Activated CD4-positive, alpha-beta T cell treated with anti-CD3 and anti-CD28 coated beads, Interleukin-2, amount 50 U/mL, for 1 hour (primary cell): ENCODE measurements around the gene VEGFB.
A peak's percentile ranks its signal among the peaks of the same experiment; 100 is the strongest.

Experiments used
- DNase-seq: peaks from one replicate; pipeline ENCODE4 v3.0.0-alpha.2; 2020

Gene VEGFB

DNA sequence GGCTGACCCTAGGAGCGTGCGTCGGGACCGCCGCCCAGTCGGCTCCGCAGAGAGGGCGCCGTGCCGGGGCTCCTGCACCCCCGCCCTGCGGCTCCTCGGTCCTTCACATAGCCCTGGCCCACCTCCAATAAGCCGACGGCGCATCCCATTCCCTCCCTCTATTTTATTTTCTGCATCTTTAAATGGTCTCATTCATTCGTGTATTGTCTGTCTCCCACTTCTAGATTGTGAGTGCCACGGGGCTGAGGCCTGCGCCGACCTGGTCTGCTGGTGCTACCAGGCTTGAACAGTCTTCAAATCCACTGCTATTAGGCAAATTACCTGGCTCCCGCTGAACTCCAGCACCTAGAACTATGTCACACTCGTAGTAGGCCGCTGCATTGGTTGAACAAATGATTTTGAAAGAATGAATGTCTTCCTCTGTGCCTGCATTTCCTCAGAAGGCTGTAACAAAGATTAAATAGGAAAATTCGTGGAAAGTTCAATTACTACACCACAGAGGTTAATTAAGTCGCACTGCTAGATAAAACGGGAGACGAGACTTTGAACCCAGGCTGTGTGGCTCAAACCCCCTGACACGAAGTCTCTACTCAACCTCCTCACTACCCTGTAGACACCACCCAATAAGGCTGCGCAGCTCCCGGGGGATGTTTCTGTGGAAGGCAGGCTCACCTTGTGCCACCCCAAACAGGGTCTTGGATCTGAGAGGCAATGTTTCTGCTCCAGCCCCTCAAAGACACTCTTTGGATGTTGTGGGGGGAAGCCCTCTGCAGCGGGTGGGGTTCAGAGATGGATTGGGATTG lies 13.5 kb downstream of the VEGFB start:
- DNase-seq, result no peak

DNA sequence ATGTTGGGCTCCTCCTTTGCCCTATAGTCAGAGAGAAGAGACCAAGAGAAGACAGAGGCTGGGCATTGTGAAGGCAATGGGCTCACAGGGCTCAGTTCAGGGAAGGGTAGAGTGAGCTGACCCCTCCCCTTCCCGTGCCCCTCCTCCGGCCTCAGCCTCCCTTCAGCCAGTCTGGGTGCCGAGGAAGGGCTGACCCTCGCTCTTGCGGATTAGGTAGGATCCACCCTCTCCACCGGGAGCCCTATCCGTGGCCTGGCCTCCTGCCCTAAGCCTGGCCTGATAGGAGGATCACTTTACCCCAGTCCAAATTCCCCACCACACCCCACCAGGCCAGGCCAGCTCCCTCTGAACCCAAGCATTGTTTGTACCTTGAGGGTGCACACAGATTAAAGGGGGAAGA lies 14.2 kb downstream of the VEGFB start:
- DNase-seq, result no peak

DNA sequence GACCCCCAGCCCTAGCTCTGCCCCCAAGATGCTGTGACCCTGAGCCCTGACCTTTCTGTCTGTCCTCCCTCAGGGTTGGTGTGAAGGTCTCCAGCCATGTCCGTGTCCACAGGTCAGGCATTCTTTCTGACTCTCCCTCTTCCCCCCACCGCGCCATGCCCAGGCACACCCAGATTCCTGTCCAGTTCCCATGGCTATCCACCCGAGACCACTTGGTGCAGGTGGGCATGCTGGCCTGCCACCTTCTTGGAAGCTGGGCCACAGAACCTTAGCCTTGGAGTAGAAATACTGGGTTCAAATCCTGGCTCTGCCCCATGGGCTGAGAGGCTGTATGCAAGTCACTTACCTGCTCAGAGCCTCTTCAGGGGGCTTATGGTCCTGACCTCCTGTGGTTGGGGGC lies 14.7 kb downstream of the VEGFB start:
- no peak for DNase-seq

DNA sequence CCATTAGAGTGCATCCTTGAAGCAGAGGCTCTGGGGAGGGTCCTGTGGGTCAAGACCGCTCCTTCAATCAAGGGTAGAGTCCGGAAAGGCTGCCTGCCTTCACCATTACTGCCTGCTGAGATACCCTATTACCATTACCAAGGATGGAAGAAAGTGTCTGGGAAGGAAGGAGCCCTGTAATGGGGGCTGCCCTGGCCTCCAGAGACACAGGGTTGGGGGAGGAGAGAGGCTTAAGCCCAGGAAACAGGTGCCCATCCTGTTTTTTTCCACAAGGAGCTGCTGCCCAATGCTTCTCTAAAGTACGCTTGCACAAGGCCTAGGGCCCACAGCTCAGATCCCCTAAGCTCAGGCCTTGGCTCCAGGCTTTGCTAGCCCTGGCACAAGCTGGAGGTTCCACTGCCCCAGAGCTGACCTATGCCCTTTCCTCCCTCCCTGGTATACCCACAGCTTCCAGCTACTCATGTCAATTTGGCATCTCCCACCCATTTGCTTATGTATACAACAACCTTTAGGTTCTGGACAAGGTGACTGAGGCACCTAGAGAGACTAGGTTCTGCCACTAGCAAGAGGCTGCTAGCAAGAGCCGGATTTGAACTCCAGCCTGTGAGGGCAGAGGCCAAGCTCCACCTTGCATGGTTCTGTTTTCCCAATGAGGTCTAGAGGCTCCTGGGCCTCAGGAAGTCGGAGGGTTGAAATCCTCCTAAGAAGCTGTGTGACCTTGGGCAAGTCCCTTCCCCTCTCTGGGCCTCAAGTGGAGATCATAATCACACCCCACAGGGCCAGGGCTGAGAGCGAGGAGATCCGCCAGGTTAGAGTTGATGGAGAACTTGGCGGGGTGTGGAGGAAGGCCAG lies 15.4 kb downstream of the VEGFB start:
- DNase-seq, result no peak

DNA sequence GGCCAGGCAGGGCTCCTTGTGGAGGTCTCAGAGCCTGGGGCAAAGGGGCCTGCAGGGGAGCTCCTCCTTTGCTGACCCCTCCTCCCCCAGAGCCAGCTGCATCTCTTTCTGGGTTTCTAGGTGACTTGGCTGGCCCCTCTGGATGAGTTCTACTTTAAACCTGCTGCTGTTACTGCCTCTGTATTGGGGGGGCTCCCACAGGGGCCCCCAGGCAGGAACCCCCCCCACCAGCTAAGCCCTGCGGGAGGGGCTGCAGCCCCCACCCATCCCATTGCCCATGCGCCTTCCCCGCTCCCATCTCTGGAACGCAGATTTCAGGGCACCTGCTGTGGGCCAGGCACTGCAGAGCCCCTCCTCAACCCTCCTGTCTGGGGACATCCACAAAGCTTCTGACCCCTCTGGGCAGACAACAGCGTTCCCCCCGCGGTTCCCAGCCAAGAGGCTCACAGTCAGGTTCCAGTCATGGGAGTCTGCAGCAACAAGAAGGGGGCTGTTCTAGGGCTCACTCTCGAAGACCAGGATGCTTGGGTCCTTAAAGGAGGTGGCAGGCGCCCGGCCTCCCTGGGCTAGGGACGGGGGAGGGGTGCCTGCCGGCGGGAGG lies 16.1 kb downstream of the VEGFB start:
- DNase-seq, result no peak

DNA sequence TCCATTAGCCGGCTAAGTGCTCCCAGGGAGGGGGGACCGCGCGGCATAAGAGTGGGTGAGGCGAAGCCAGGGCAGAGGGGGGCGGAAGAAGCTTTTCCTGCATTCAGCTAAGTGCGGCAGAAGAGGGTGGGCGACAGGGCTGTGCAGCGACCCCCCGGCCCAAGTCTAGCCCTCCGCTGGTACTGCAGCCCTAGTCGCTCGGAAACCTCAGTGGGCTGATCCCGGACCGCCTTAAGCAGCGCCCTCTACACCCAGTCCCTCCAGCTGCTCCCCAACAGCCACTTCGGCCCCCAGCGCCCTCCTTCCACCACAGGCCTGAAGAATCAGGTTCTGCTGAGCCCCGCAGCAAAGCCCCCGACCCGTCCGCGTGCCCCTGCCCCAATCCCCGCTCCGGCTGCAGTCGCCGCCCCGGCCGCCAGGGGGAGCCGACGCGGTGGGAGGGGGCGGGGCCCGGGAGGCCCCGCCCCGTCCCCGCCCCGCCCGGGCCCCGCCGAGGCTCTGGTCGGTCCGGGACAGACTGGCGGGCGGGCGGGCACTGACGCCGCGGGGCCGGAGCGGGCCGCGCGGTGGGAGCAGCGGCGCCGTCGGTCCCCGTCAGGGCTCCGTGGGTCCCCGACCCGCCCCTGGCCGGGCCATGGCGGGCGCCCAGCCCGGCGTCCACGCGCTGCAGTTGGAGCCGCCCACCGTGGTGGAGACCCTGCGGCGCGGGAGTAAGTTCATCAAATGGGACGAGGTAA lies 16.8 kb downstream of the VEGFB start, which contains the start of gene PLCB3:
TSS of gene PLCB3 (plus strand) at position 515 of the 737 bp plus-strand sequence. CDS start at position 635, 120 bp downstream.
- DNase-seq, result peak; percentile 62

DNA sequence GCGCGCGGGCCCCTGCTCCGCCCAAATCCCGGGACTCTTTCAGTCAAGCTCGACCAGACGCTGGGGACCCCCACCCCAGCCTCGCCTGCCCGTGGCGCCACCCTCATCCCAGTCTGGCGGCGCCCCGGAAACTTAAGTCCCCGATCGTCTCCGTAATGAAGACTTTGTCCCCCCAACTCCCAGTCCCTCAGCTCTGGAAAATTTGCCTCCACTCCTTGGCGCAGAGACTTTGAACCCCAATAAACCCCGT lies 17.3 kb downstream of the VEGFB start:
- DNase-seq, result no peak

DNA sequence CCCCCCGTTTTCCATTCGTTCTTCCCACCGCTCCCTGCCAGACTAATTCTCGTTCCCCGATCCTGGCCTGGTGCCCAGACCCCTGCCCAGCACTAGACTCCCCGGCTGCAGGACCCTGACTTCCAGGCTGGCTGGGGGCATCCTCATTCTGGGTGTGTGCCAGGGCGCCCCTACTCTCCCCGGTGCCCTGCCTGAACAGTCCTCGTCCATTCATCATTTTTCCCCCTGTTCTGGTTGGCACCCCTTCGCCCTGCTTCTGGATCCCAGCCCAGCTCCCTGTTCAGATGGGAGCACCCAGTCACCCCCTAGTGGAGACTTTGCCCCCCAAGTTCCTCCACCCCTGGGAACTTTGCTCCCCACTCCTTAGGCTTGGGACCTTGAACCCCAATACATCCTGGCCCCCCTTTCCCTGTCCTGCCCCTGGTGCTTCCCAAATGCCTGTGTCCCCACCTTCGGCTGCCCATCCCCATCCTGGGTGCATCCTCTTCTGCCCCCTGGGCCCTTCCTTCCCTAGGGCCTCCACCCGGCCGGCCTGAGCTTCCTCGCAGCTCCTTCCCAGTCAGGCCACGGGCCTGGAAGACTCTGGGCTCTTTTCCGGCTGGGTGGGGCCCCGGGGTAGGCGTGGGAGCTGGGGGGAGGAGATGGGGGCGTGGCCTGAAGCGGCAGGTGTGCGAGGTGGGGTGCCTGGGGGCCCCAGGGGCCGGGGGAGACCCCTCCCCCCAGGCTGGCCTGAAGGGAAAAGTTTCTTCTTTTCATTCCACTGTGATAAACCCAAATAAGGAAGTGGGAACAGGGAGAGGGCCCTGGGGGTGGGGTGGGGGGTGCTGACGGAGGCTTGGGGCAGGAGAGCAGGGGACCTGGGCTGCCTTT lies 17.9 kb downstream of the VEGFB start:
- no peak for DNase-seq

DNA sequence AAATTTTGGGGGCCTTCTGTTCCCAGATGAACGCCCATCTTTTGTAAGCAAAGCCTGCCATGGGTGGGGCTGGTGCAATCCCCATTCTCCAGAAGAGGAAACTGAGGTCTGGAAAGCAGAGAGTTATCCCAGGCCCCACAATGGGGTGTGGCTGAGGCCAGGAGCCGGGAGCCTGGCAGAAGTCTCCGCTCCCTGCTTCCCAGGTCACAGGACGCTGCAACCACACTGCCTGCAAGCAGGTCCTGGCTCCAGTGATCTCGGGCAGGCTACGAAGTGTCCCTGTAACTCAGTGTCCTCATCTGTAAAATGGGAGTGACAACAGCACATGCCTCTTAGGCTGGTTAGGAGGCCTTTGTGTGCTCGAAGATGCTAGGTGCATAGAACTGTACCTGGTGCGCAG lies 18.7 kb downstream of the VEGFB start:
- no peak for DNase-seq

DNA sequence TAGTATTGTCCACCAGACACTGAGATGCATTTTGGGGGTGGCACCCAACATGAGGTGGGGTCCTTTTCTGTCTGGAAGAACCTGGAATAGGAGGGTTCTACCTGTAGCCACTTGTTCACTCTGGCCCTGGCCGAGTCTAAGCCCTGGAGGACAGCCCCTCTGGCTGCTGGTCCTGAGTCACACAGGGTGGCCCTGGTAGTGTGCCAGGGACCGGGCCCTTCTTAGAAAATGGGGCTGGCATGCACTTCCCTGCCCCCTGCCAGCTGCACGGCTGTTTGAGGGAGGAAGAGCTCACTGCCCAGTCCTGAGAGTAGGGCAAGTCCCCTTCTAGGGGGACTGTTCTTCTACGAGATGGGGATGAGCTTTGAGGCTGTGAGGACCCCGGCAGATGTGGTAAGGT lies 19.1 kb downstream of the VEGFB start:
- no peak for DNase-seq

DNA sequence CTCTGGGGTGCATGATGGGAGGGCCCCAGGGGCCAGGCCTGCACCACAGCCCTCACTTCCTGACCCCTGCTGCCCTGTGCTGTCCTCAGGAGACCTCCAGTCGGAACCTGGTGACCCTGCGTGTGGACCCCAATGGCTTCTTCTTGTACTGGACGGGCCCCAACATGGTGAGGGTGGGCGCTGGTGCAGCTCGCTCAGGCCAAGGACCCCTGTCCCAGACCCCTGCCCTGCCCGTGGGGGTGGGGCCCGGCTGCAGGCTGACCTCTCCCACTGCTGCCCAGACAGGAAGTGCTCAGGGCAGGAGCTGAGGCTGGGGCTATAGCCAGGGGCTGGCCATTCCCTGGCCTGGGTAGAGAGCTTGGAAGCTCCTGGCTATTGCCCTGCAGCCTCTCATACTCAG lies 19.9 kb downstream of the VEGFB start:
- no peak for DNase-seq

DNA sequence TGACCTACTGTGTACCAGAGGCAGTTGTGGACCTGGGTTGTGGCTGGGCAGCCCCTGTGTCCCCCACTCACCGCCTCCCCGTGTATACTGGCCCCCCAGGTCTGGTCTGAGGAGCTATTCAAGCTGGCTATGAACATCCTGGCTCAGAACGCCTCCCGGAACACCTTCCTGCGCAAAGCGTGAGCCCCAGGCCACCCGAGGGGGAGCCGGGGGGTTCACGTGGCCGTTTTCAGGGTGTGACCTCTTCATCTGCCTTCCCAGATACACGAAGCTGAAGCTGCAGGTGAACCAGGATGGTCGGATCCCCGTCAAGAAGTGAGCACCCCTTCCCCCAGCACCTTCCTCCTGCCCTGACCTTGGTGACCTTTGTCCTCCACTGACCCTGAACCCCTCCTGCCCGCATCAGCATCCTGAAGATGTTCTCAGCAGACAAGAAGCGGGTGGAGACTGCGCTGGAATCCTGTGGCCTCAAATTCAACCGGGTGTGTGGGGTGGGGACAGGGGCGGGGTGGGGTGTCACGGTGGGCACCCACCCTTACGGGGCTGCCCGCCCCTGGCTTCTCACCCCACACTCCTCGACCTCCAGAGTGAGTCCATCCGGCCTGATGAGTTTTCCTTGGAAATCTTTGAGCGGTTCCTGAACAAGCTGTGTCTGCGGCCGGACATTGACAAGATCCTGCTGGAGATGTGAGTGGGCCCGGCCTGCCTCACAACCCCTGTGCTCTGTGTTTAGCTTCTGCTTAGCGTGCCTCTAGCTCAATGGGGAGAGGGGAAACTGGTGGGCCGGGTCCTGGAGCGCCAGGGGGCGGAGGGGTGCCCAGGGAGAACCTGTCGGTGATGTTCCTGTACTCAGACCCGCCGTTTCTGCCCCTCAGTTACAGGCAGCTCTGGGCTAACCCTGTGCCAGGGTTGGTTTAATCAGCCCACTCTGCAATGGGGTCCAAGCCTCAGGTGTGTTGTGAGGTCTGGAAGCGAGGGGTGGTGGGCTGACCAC lies 21.0 kb downstream of the VEGFB start:
- DNase-seq, result no peak

DNA sequence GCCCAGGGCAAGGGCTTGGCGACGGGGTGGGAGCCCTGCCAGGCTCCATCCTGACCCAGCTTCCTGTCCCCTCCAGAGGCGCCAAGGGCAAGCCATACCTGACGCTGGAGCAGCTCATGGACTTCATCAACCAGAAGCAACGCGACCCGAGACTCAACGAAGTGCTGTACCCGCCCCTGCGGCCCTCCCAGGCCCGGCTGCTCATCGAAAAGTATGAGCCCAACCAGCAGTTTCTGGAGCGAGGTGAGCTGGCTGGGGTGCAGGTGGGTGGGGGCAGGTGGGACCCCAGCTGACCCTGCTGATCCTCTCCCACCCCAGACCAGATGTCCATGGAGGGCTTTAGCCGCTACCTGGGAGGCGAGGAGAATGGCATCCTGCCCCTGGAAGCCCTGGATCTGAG lies 21.9 kb downstream of the VEGFB start:
- no peak for DNase-seq

DNA sequence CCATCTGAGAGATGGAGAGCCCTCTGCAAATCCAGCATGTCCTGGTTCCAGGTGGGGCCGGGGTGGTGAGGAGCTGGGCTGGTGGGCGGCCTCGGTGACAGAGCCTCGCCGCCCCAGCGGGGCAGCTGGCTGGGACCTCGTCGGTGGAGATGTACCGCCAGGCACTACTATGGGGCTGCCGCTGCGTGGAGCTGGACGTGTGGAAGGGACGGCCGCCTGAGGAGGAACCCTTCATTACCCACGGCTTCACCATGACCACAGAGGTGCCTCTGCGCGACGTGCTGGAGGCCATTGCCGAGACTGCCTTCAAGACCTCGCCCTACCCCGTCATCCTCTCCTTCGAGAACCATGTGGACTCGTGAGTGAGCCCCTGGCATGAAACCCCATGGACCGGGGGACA lies 24.0 kb downstream of the VEGFB start:
- no peak for DNase-seq

DNA sequence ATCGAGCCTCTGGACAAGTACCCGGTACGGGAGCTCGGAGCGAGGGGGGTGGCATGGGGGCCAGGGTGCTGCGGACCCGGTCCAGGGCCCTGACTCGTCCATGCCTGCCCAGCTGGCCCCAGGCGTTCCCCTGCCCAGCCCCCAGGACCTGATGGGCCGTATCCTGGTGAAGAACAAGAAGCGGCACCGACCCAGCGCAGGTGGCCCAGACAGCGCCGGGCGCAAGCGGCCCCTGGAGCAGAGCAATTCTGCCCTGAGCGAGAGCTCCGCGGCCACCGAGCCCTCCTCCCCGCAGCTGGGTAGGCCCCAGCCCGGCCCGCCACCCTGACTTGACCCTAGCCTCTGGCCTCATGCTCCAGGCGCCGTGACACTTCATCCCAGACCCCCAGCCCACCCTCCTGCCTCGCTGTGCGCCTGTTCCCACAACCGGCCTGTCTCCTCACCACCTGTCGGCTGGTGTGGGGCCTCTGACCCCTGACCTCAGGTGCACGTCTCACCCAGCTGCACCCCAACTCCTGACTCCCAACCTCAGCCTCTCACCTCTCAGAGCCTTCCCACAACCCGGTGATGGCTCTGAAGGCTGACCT lies 24.7 kb downstream of the VEGFB start:
- DNase-seq, result no peak

DNA sequence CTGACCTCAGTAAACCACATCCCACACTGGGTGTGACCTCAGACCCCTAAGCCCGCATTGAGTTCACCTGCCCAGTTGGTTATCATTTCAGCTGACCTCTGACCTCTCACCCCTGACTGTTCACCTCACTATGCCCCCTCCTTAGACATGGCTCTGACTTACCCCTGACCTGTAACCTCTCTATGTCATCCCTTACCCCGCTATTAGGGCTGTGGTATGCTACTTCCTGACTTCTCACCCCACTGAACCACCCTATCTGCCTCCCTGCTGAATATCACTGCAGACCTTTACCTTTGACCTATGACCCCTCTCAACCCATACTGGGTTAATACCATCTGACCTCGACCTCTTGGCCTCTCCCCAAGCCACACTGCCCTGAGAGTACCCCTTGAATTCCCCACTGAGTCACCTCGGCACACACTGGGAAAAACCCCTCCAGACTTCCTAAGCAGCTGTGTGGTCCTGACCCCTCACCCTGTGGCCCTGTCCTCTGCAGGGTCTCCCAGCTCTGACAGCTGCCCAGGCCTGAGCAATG lies 25.2 kb downstream of the VEGFB start:
- DNase-seq, result no peak

DNA sequence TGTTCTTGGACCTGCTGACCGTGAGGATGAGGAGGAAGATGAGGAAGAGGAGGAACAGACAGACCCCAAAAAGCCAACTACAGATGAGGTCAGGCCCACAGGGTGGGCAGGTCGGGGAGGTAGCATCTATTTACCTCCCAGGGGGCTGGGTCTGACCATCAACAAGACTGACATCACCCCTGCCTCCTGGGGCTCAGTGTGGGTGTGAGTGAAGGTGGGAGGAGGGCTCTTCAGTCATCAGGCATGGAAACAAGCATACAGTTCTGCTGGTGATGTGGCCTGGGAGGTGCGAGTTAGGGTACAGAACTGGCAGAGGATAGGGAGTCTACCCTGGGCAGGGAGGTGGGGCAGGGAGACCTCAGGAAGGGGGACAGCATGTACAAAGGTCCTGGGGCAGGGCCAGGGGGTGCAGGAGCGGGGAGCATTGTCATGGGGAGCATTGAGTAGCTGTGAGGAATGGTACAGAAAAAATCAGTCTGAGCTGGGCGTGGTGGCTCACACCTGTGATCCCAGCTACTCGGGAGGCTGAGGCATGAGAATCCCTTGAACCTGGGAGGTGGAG lies 25.8 kb downstream of the VEGFB start:
- DNase-seq, result no peak

DNA sequence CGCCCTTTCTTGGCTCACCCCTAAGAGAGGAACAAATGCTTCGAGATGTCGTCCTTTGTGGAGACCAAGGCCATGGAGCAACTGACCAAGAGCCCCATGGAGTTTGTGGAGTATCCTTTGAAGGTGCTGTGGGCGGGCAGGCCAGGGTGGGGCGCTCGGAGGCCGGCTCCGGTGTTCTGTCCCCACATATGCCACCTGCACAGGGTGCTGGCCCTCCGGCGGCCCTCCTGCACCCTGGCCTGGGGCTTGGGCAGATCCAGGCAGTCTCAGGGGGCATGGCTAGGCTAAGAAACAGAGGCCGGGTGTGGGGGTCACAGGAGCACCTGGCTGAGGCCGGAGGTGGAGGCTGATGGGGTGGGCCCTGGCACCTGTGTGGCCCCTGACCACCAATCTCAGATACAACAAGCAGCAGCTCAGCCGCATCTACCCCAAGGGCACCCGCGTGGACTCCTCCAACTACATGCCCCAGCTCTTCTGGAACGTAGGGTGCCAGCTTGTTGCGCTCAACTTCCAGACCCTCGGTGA lies 27.2 kb downstream of the VEGFB start:
- DNase-seq, result no peak

DNA sequence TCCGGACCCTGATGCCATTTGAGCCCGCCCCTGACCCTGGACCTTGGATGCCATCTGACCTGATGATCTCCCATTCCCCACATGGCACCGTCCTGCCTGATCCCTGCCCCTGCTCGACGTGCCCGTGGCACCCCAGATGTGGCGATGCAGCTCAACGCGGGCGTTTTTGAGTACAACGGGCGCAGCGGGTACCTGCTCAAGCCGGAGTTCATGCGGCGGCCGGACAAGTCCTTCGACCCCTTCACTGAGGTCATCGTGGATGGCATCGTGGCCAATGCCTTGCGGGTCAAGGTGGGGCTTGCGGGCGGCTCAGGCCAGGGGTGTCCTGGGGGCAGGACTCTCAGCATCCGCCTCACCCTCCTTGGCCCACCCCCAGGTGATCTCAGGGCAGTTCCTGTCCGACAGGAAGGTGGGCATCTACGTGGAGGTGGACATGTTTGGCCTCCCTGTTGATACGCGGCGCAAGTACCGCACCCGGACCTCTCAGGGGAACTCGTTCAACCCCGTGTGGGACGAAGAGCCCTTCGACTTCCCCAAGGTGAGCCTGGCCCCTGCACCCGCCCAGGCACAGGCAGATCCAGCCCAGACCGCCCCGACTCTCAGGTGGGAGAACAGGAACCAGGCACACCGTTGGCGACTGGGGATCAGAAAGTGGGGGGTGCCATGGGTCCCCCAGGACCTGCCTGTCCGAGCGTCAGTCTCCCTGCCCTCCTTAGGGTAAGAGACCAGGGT lies 28.1 kb downstream of the VEGFB start:
- no peak for DNase-seq
